HG02610 (cell line): Measurements from ENCODE around the gene DRGX.

Source experiments
- ATAC-seq: cut with Tn5 transposase; IDR thresholded peaks from one replicate; pipeline ENCODE4 v1.9.1; 2021; ENCODE audit warnings: mild to moderate bottlenecking, moderate library complexity; ENCODE audit not compliant: unreplicated experiment

DRGX gene

DNA sequence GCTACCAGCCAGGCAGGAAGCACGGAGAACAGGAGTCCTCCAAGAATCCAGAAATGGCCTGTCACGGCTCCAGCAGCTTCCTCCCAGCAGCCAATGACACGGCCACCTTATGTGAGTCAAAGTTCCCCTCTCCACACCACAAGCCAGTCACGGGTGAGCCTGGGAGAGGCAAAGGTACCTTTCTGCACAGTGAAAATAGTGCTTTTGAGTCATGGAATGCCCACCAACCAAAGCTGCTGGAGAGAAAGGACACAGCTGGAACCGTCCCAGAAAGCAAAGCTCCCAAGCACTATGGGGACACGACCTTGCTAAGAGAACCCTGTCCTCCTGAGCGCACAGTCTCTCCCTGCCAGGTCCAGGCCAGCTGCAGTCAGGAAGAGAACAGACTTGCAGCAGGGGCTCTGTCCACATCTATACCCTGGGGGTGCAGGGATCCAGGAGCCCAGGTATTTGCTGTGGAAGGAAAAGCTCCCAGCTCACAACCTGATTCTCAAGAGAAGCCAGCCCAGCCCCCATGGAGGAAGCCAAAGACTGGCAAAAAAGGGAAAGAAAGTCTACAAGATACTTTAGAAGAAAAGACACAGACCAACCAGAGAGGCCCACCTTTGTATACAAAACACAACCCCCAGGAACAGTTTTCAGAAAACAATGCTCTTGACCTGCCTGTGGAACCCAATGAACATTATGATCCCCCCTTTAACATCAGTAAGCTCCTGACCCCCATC lies 72.6 kb downstream of the DRGX start:
- ATAC-seq = no peak

DNA sequence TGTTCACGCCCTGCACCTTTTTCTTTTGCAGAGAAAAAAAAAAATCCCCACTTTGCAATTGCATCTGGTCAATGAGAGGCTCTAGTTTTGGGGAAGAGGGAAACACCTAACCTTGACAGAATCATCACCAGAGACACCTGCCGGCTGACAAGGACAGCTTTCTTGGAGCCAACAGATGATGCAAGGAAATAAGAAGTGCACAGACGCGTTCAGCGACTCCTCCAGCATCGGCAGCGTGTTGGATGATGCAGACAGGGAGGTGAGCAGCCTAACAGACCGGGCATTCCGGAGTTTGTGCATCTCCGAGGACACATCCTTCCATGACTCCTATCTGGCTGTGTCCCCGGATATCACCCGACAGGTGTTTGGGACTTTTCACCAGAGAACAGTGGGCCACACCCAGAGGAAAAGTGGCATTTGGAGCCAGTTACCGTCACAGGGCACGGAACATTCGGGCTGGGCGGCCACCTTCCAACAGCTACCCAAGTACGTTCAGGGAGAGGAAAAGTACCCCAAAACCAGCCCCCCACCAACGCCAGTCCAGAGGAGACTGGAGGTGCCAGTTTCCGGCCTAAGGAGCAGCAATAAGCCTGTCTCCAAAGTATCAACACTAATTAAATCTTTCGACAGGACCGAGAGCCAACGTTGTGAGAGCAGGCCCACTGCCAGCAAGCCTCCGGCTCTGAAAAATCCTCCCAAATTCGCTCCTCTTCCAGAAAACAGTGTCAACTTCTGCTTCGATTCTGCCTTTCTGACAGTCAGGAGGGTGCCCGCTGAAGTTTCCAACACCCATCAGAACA lies 73.3 kb downstream of the DRGX start:
- no peak for ATAC-seq

DNA sequence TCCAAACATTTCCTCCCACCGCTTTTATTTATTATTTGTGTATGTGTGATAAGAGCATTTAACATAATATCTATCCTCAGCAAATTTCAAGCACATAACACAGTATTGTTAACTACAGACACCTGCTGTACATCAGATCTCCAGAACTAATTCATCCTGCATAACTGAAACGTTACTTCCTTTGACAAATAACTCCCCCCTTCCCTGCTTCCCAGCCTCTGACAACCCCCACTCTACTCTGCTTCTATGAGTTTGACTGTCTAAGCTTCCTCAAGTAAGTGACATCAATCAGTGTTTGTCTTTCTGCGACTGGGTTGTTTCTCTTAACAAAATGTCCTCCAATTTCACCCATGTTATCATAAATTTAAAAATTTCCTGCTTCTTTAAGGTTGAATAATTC lies 74.9 kb downstream of the DRGX start:
- ATAC-seq = no peak

DNA sequence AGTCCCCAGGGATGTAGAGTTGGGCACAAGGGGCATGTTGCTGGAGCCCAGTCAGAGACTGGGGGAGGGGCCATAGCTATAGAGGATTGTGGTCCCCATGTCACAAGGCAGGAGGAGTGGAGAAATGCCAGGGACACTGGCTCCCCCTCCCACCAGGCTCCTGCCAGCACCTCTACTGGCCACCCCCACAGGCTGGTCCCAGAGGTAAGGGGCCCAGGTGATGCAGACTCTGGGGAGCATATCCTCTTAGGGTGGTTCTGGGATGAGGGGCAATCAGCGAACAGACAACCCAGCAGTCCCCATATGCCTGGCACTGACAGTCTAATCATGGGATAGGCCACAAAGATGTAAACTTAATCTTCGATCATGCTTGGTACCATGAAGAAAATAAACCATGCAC lies 75.7 kb downstream of the DRGX start:
- ATAC-seq = no peak

DNA sequence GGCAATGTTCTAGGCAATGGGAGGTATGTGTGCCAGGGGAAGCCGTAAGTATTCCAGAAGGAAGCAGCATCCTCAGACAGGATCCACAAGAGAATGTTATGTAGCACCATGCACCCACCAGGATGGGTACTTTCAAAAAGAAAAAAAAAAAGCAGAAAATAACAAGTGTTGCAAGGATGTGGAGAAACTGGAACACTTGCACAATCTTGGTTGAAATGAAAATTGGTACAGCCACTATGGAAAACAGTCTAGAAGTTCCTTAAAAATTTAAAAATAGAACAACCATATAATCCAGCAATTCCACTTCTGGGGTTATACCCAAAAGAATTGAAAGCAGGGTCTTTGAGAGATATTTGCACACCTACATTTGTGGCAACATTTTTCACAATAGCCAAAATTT lies 76.7 kb downstream of the DRGX start:
- ATAC-seq = no peak

DNA sequence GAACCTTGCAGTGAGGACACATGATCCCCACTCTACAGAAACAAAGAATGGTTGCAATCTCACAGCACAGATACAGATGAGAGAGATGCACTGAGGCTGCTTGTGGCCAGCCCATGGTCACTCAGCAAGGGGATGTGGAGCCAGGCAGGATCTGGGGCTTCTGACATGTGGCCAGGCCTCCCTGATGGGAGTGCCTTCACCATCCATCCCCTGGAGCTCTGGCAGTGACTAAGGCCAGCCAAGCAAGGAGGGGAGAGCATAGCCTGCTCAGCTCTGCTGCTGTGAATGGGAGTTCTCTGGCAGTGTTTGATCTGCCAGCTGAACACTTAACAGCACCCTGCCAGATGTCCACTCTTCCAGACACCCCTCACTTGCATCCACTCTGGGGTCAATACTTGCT lies 77.1 kb downstream of the DRGX start:
- no peak for ATAC-seq

DNA sequence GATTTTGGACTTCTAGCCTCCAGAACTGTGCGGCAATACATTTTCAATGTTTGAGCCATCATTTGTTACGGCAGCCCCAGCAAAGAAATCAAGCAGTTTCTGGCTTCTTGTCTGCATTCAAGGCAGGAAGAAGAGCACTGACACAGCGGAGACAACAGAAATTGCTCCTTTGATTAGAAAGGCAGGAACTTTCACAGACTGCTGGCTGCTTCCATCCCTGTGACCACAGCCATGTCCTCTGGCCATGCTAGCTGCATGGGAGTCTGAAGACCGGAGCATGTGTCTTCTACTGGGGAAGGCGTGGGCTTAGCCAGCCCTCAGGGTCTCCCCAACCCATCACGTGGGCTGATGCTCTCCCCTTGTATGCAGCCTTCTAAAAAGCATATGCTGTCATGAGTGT lies 77.9 kb downstream of the DRGX start:
- no peak for ATAC-seq

DNA sequence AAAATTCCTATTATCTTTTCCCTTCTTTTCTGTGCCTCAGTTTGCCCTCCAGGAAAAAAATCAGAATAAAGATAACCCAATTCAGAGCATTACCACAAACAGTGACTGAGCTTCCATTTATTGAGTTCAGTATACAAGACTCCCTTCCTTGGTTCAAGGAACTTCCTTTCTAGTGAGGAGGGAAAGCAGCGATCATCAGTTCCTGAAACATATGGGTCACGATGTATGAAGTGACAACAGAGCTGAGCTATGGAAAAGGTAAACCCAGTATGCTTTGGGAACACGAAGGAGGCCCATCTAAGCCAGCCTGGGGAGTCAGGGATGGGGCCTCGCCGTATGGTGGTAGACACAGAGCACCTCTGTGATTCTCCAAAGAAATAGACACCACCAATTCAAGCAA lies 81.1 kb downstream of the DRGX start:
- no peak for ATAC-seq
